Heart left ventricle (tissue), 13 donors: ENCODE measurements around the gene PHLPP1.

ENCODE experiments used
- CTCF ChIP-seq, 12 donors: fragments of 200-600 bp; sonication (generic) in 4 of 12; IDR thresholded peaks; one replicate each; pipeline versions ENCODE4 v1.5.0 to v1.8.0; 2018 to 2022; ENCODE audit warnings: antibody characterized with exemption in 12 of 12, mild to moderate bottlenecking in 5 of 12
- POLR2A ChIP-seq, 2 donors: fragments of 450-650 bp; IDR thresholded peaks; one replicate each; pipeline ENCODE4 v1.6.1; 2017; ENCODE audit warnings: antibody characterized with exemption in 2 of 2, mild to moderate bottlenecking in 2 of 2, moderate library complexity in 2 of 2
- donor health status: ischemic (EF 13 %, LVEDD 7.1; RV severe dilation, severe dysfunction).
- donor health status: DM: no; HTN: yes; CAD: no.
- donor health status: DM: no; HTN: no; CAD: no.
- donor health status: ischemic (EF 25% LVEDD 6.9; RV normal size, moderate dysfunction).
- donor health status: ischemic (EF 25% LVEDD 5.7; RV mildly dilated, moderate dysfunction).
- donor health status: ischemic (EF 35%, LVEDD 5.7; RV mildly dilated, moderate dysfunction).
- donor health status: nonischemic (EF 11% LVEDD 7.7; RV severe dilation, severe dysfunction).
- donor health status: DM: yes; HTN: yes; CAD: no.
- donor health status: PGD.
- donor health status: ischemic (EF 29% LVEDD 5.4; RV normal size, mild dysfunction).
- donor health status: nonischemic (EF 23%, LVEDD 6.1; RV moderate dilation, normal function).

GRCh38 chr18:62739911-62740310 is 24.6 kb downstream of the PHLPP1 start:
- TF ChIP-seq CTCF (IDR thresholded peaks at IDR 0.05) (no peak), POLR2A (IDR thresholded peaks at IDR 0.05) (no peak)
